ENCODE measurements around the gene ZBTB21.

ZBTB21 gene

DNA sequence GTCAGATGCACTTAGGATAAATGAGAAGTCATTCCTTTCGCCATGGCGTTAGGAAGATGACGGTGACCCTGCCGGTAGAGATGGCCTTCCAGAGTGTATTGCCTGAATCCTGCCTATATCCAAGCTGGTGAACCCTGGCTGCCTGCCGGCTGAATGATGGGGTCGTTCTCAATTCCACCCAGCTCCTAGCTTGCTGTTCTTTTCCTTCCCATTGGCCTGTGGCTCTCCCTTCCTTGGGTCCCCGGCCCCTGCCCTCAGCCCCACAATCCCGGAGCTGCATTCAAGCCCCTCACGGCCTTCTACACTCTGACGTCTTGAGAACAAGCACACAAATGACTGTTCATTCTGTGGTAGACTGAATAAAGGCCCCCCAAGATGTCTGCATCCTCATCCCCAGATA is 28.2 kb upstream of the ZBTB21 start:
- CTCF ChIA-PET = no interaction called here

DNA sequence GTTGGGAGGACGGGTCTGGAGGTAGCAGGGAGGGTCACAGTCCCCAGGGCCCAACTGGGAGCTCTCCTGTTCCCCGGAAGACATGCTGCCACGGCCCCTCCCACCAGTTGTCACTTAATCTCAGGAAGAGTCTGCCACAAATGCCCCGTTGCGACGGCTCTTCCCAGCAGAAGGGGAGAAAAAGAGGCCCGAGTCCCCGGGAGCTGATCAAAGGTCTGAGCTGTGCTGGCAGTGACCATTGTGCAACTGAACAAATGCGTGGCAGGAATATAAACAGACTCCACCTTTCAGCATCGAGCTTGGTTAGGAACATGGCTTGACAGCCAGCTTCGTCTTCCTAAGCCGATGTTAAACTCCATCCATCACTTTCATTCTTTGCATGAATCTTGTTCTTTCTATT is 27.8 kb upstream of the ZBTB21 start:
- H3K4me3 ChIP-seq (ENCODE audit: low read depth, low read length) = no peak overlapping the region
- DNase-seq (ENCODE audit: low read depth, low spot score) = no peak
- TF ChIP-seq, protein P1, sequence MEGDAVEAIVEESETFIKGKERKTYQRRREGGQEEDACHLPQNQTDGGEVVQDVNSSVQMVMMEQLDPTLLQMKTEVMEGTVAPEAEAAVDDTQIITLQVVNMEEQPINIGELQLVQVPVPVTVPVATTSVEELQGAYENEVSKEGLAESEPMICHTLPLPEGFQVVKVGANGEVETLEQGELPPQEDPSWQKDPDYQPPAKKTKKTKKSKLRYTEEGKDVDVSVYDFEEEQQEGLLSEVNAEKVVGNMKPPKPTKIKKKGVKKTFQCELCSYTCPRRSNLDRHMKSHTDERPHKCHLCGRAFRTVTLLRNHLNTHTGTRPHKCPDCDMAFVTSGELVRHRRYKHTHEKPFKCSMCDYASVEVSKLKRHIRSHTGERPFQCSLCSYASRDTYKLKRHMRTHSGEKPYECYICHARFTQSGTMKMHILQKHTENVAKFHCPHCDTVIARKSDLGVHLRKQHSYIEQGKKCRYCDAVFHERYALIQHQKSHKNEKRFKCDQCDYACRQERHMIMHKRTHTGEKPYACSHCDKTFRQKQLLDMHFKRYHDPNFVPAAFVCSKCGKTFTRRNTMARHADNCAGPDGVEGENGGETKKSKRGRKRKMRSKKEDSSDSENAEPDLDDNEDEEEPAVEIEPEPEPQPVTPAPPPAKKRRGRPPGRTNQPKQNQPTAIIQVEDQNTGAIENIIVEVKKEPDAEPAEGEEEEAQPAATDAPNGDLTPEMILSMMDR (IDR thresholded peaks at IDR 0.05; ENCODE audit: insufficient read depth, low read length, missing control alignments) = no peak
- CTCF ChIA-PET = no interaction called here
- POLR2A ChIA-PET = interaction anchor here (0.7 kb wide), 1 partner anchor 60 kb away, joined by 3 read pairs; no protein-coding TSS in a partner anchor

More for the DNA sequence above, 28.2 kb upstream of the ZBTB21 start:
- no peak for DNase-seq (ENCODE audit: low read depth, low spot score)
- TF ChIP-seq, protein P1 (IDR thresholded peaks at IDR 0.05; ENCODE audit: insufficient read depth, low read length, missing control alignments) = no peak
- POLR2A ChIA-PET = interaction anchor here (0.7 kb wide), 1 partner anchor 59 kb away, joined by 3 read pairs; no protein-coding TSS in a partner anchor
- no peak overlapping the region for H3K4me3 ChIP-seq (ENCODE audit: low read depth, low read length)

DNA sequence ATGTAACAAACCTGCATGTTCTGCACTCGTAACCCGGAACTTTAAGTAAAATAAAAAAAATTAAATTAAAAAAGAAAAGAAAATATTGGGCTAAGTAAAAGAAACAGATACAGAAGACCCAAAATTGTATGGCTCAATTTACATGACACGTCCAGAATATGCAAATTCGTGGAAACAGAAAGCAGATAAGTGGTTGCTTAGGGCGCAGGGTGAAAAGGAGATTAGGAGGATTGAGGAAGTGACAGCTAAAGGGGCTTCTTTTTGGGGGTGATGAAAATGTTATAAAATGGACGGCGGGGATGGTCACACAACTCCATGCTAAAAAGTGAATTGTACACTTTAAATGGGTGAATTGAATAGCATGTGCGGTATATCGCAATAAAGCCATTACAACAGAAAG is 27.4 kb upstream of the ZBTB21 start:
- ChIA-PET CTCF (no interaction called here), POLR2A (interaction anchor here (0.7 kb wide), 1 partner anchor 60 kb away, joined by 3 read pairs; no protein-coding TSS in a partner anchor)
- TF ChIP-seq, protein P1 (IDR thresholded peaks at IDR 0.05; ENCODE audit: insufficient read depth, low read length, missing control alignments) = no peak

DNA sequence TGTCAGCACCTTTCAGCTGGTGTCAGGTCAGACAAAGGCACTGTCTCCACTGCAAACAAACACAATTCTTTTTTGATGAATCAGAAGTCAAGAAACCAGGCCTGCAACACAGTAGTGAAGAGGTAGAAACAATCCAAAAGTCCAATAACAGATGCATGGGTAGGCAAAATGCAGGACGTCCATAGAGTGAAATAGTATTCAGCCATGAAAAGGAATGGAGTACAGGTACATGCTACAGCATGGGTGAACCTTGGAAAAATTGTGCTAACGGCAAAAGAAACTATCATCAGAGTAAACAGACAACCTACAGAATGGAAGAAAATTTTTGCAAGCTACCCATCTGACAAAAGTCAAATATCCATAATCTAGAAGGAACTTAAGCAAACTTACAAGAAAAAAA is 26.2 kb upstream of the ZBTB21 start:
- POLR2A ChIA-PET = no interaction called here

More for the DNA sequence above, 27.4 kb upstream of the ZBTB21 start:
- no peak for DNase-seq (ENCODE audit: low read depth, low spot score)
- H3K4me3 ChIP-seq (ENCODE audit: low read depth, low read length) = no peak overlapping the region

GRCh38 chr21:42032968-42033367 is 22.8 kb upstream of the ZBTB21 start:
- ChIA-PET POLR2A (interaction anchor here (1.1 kb wide), 1 partner anchor 76 kb away, joined by 3 read pairs; no protein-coding TSS in a partner anchor), CTCF (no interaction called here)
- TF ChIP-seq, protein P1 (IDR thresholded peaks at IDR 0.05; ENCODE audit: insufficient read depth, low read length, missing control alignments) = no peak
- no peak for DNase-seq (ENCODE audit: low read depth, low spot score)
- H3K4me3 ChIP-seq (ENCODE audit: low read depth, low read length) = no peak overlapping the region

More for the DNA sequence above, 26.2 kb upstream of the ZBTB21 start:
- no peak for DNase-seq (ENCODE audit: low read depth, low spot score)
- TF ChIP-seq, protein P1 (IDR thresholded peaks at IDR 0.05; ENCODE audit: insufficient read depth, low read length, missing control alignments) = no peak
- CTCF ChIA-PET = interaction anchor here (1.2 kb wide), 1 partner anchor 81 kb away, joined by 3 read pairs; no protein-coding TSS in a partner anchor
- H3K4me3 ChIP-seq (ENCODE audit: low read depth, low read length) = no peak overlapping the region

DNA sequence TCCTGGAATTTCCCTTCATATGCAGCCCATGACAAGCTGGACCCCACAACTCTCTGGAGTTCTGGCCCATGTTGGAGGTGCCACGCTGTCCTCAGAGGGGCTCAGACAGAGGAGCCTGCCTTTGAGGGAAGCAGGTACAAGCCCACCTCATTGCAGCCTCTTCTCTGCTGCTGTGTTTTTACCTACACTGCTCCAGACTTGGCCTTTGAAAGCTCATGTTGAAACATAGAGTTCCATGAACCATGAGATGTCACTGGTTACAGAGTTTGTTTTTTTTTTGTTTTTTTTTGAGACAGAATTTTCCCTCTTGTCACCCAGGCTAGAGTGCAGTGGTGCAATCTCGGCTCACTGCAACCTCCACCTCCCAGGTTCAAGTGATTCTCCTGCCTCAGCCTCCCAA is 22.1 kb upstream of the ZBTB21 start:
- no peak overlapping the region for H3K4me3 ChIP-seq (ENCODE audit: low read depth, low read length)
- TF ChIP-seq, protein P1 (IDR thresholded peaks at IDR 0.05; ENCODE audit: insufficient read depth, low read length, missing control alignments) = no peak
- no peak for DNase-seq (ENCODE audit: low read depth, low spot score)
- CTCF ChIA-PET = no interaction called here
- POLR2A ChIA-PET = interaction anchor here (1.1 kb wide), 1 partner anchor 75 kb away, joined by 3 read pairs; no protein-coding TSS in a partner anchor
